Limb (tissue), 2 donors: Measurements from ENCODE around the gene SLX4IP.

Experiments
- DNase-seq, 2 donors: peaks; one replicate each; pipeline ENCODE4 v3.0.0-alpha.2; 2016; ENCODE audit errors: extremely low spot score in 2 of 2

SLX4IP gene

GRCh38 chr20:10647471-10647870 is 212.4 kb downstream of the SLX4IP start:
- DNase-seq: no peak

- DNase-seq: no peak
These were observed 212.8 kb downstream of the SLX4IP start for GRCh38 chr20:10647909-10648308.

GRCh38 chr20:10648651-10649050 is 213.5 kb downstream of the SLX4IP start:
- no peak for DNase-seq

- no peak for DNase-seq
These were observed 214.1 kb downstream of the SLX4IP start for GRCh38 chr20:10649080-10649796.

GRCh38 chr20:10649797-10650160 is 214.7 kb downstream of the SLX4IP start:
- DNase-seq: no peak

GRCh38 chr20:10651227-10651990 is 216.3 kb downstream of the SLX4IP start:
- peak in 1 of 2 donors; percentile 55 for DNase-seq

- no peak for DNase-seq
These were observed 217.1 kb downstream of the SLX4IP start for GRCh38 chr20:10652185-10652584.

- DNase-seq: no peak
These were observed 217.7 kb downstream of the SLX4IP start for GRCh38 chr20:10652660-10653261.

GRCh38 chr20:10653599-10654249 is 218.6 kb downstream of the SLX4IP start:
- DNase-seq: no peak

GRCh38 chr20:10654250-10654610 is 219.1 kb downstream of the SLX4IP start:
- DNase-seq: no peak

GRCh38 chr20:10654630-10655029 is 219.5 kb downstream of the SLX4IP start:
- DNase-seq: no peak

- peak in 1 of 2 donors; percentile 17 for DNase-seq
These were observed 220.9 kb downstream of the SLX4IP start for GRCh38 chr20:10655720-10656669.

- no peak for DNase-seq
These were observed 222.3 kb downstream of the SLX4IP start for GRCh38 chr20:10657453-10657852.

- DNase-seq: peak in 1 of 2 donors; percentile 26
These were observed 223.1 kb downstream of the SLX4IP start for GRCh38 chr20:10658051-10658823.

- no peak for DNase-seq
These were observed 223.9 kb downstream of the SLX4IP start for GRCh38 chr20:10658876-10659632.

- DNase-seq: peak in 1 of 2 donors; percentile 31
These were observed 224.8 kb downstream of the SLX4IP start for GRCh38 chr20:10659651-10660601.

- DNase-seq: no peak
These were observed 225.6 kb downstream of the SLX4IP start for GRCh38 chr20:10660661-10661060.

GRCh38 chr20:10661261-10661660 is 226.2 kb downstream of the SLX4IP start:
- no peak for DNase-seq
